Central memory CD4-positive, alpha-beta T cell (primary cell): ENCODE data around the gene PIK3AP1.
"Not testable (repeated sequence)": the region's sequence is repeated elsewhere in the genome, so short reads cannot be mapped to it uniquely, and the experiment has no call there.

ENCODE experiments used
- DNase-seq: peaks from one replicate; pipeline ENCODE4 v3.0.0; 2022
- total RNA-seq, 3 experiments: gene quantifications; one replicate each; lab custom pipeline; 2026; lab: John Stamatoyannopoulos, UW

Gene PIK3AP1
- 0 to 3.1 (median 0.60) reads per million in 3 experiments for total RNA-seq

GRCh38 chr10:96720422-96721206 is at the start of gene PIK3AP1:
Gene PIK3AP1 (minus strand): TSS chr10:96720514. CDS start chr10:96720394, 120 bp downstream.
- peak; percentile 14 for DNase-seq

- DNase-seq, result no peak
Measured at GRCh38 chr10:96768136-96768535, 47.8 kb upstream of the PIK3AP1 start.

- DNase-seq, result no peak
Measured at GRCh38 chr10:96767611-96768010, 47.3 kb upstream of the PIK3AP1 start.

GRCh38 chr10:96765406-96766240 is 45.3 kb upstream of the PIK3AP1 start:
- DNase-seq, result peak; percentile 54

GRCh38 chr10:96764425-96765060 is 44.2 kb upstream of the PIK3AP1 start:
- DNase-seq, result no peak

- DNase-seq, result no peak
Measured at GRCh38 chr10:96758423-96758822, 38.1 kb upstream of the PIK3AP1 start.

GRCh38 chr10:96756111-96756903 is 36.0 kb upstream of the PIK3AP1 start:
- DNase-seq, result no peak

- no peak for DNase-seq
Measured at GRCh38 chr10:96753956-96754355, 33.6 kb upstream of the PIK3AP1 start.

- no peak for DNase-seq
Measured at GRCh38 chr10:96752375-96752774, 32.1 kb upstream of the PIK3AP1 start.

- not testable (repeated sequence) for DNase-seq
Measured at GRCh38 chr10:96750316-96750715, 30.0 kb upstream of the PIK3AP1 start.

GRCh38 chr10:96747734-96748550 is 27.6 kb upstream of the PIK3AP1 start:
- DNase-seq, result no peak

GRCh38 chr10:96746503-96746902 is 26.2 kb upstream of the PIK3AP1 start:
- DNase-seq, result no peak

- no peak for DNase-seq
Measured at GRCh38 chr10:96745950-96746349, 25.6 kb upstream of the PIK3AP1 start.

- DNase-seq, result no peak
Measured at GRCh38 chr10:96743988-96744585, 23.8 kb upstream of the PIK3AP1 start.

- not testable (repeated sequence) for DNase-seq
Measured at GRCh38 chr10:96741557-96741956, 21.2 kb upstream of the PIK3AP1 start.

GRCh38 chr10:96740579-96741281 is 20.4 kb upstream of the PIK3AP1 start:
- no peak for DNase-seq

GRCh38 chr10:96740141-96740540 is 19.8 kb upstream of the PIK3AP1 start:
- DNase-seq, result no peak

GRCh38 chr10:96737307-96737902 is 17.1 kb upstream of the PIK3AP1 start:
- DNase-seq, result not testable (repeated sequence)

- no peak for DNase-seq
Measured at GRCh38 chr10:96724621-96725020, 4.3 kb upstream of the PIK3AP1 start.

GRCh38 chr10:96721207-96721572 is 876 bp upstream of the PIK3AP1 start:
- no peak for DNase-seq
